Epithelial cell of proximal tubule (primary cell): ENCODE measurements around the gene RMRP. TPM values are rescaled to one million over a fixed set of nuclear protein-coding genes. Genes with fewer than 3 reads are reported as not detected.

Source experiments
- DNase-seq: peaks from one replicate; pipeline ENCODE4 v3.0.0-alpha.2; 2011; ENCODE audit warnings: low read depth
- H3K4me3 ChIP-seq: 2 replicates; pipeline ENCODE4 v1.5.1; 2011; ENCODE audit warnings: low read depth, mild to moderate bottlenecking, low read length
- CTCF ChIP-seq: conservative IDR thresholded peaks from 2 replicates; pipeline ENCODE4 v1.5.1; 2012; ENCODE audit warnings: low read depth, mild to moderate bottlenecking, low read length
- total RNA-seq: library from RNA; depleted of rRNA; stranded (reverse); fragments of >200 nt; gene quantifications from 2 replicates; pipeline ENCODE4 v1.2.3, GENCODE V29; 2015

Gene RMRP
- total RNA-seq, 1 donor from 2014 or later: 3,154 TPM

- H3K4me3 ChIP-seq: peak overlapping the region; percentile 62
- TF ChIP-seq CTCF: no peak
- DNase-seq: no peak
Observed at GRCh38 chr9:35675204-35675603, 17.4 kb upstream of the RMRP start.

GRCh38 chr9:35674025-35674361, 16.2 kb upstream of the RMRP start:
- H3K4me3 ChIP-seq: peak overlapping the region; percentile 20
- DNase-seq: no peak
- no peak for TF ChIP-seq CTCF

- H3K4me3 ChIP-seq: peak within 1 kb of the TSS; percentile 20
- no peak for DNase-seq
- TF ChIP-seq CTCF: no peak
Observed at GRCh38 chr9:35673132-35674024, 15.6 kb upstream of the RMRP start, which contains the start of gene CA9. Gene CA9, plus strand, starts transcription at chr9:35673928. Its CDS starts 32 bp downstream, at chr9:35673960.

GRCh38 chr9:35669331-35670145, 11.7 kb upstream of the RMRP start:
- TF ChIP-seq CTCF: no peak
- H3K4me3 ChIP-seq: no peak overlapping the region
- peak; percentile 74 for DNase-seq

GRCh38 chr9:35667939-35668338, 10.1 kb upstream of the RMRP start:
- no peak overlapping the region for H3K4me3 ChIP-seq
- DNase-seq: no peak
- TF ChIP-seq CTCF: no peak

- no peak overlapping the region for H3K4me3 ChIP-seq
- no peak for TF ChIP-seq CTCF
- DNase-seq: no peak
Observed at GRCh38 chr9:35666549-35666948, 8.7 kb upstream of the RMRP start.
